K562 (cell line): ENCODE data around the gene FDPS. TPM values are rescaled to one million over a fixed set of nuclear protein-coding genes. Genes with fewer than 3 reads are reported as not detected.

Experiments used
- CCNT2 ChIP-seq: IDR thresholded peaks from 2 replicates; pipeline ENCODE4 v1.6.1; 2011; ENCODE audit warnings: borderline replicate concordance, low read depth, mild to moderate bottlenecking, moderate library complexity, mixed read lengths, low read length; ENCODE audit not compliant: insufficient read length; ENCODE audit errors: extremely low read depth
- CXXC5 ChIP-seq: fragments of 250-450 bp; sonication (Bioruptor Pico); IDR thresholded peaks from 2 replicates; pipeline ENCODE4 v1.8.0; 2022; ENCODE audit warnings: inconsistent platforms, mild to moderate bottlenecking, moderate library complexity
- ELF4 ChIP-seq: fragments of 450-650 bp; formaldehyde crosslinking; IDR thresholded peaks from 2 replicates; pipeline ENCODE4 v1.4.0; 2022; ENCODE audit warnings: missing genetic modification characterization
- FOS ChIP-seq: IDR thresholded peaks from 3 replicates; pipeline ENCODE4 v1.6.1; 2011; ENCODE audit not compliant: insufficient read length; ENCODE audit errors: extremely low read depth
- ILK ChIP-seq: fragments of 450-650 bp; IDR thresholded peaks from 2 replicates; pipeline ENCODE4 v1.6.1; 2016; ENCODE audit warnings: missing genetic modification characterization, low read depth, mild to moderate bottlenecking, missing compliant biosample characterization, moderate library complexity, borderline replicate concordance
- KLF13 ChIP-seq: fragments of 450-650 bp; IDR thresholded peaks from 2 replicates; pipeline ENCODE4 v1.6.1; 2016; ENCODE audit warnings: missing genetic modification characterization, low read depth, mild to moderate bottlenecking, missing compliant biosample characterization, moderate library complexity, borderline replicate concordance
- MBD1 ChIP-seq: fragments of 250-450 bp; sonication (Bioruptor Pico); IDR thresholded peaks from 2 replicates; pipeline ENCODE4 v1.8.0; 2022; ENCODE audit warnings: inconsistent platforms
- MEIS2 ChIP-seq: fragments of 450-650 bp; IDR thresholded peaks from 2 replicates; pipeline ENCODE4 v1.6.1; 2014; ENCODE audit warnings: mild to moderate bottlenecking; ENCODE audit not compliant: partially characterized antibody
- MYC ChIP-seq, 2 experiments: fragments of 250-450 bp in 1 of 2; sonication (Bioruptor Pico) in 1 of 2; IDR thresholded peaks; 2 replicates each; pipeline versions ENCODE4 v1.5.1 to v1.6.1; 2012 to 2021; ENCODE audit warnings: low read depth in 2 of 2, borderline replicate concordance in 1 of 2, improper control_type of control experiment in 1 of 2, low read length in 1 of 2, mild to moderate bottlenecking in 1 of 2, moderate library complexity in 1 of 2
- OTX1 ChIP-seq: fragments of 450-650 bp; formaldehyde crosslinking; IDR thresholded peaks from 2 replicates; pipeline ENCODE4 v1.4.0; 2022; ENCODE audit warnings: mild to moderate bottlenecking
- PCBP1 ChIP-seq: fragments of 200-400 bp; formaldehyde crosslinking; IDR thresholded peaks from 2 replicates; pipeline ENCODE4 v1.6.1; 2018; ENCODE audit warnings: mild to moderate bottlenecking, low read depth, low read length; ENCODE audit not compliant: poor library complexity, severe bottlenecking
- PHF20 ChIP-seq: fragments of 450-650 bp; IDR thresholded peaks from 2 replicates; pipeline ENCODE4 v1.6.1; 2018; ENCODE audit not compliant: partially characterized antibody
- POLR2G ChIP-seq: fragments of 200-400 bp; formaldehyde crosslinking; IDR thresholded peaks from 2 replicates; pipeline ENCODE4 v1.6.1; 2017; ENCODE audit warnings: low read depth, mild to moderate bottlenecking, antibody characterized with exemption, low read length, moderate library complexity
- RB1 ChIP-seq: fragments of 450-650 bp; IDR thresholded peaks from 2 replicates; pipeline ENCODE4 v1.6.1; 2017; ENCODE audit warnings: low read depth, mild to moderate bottlenecking
- RBM22 ChIP-seq: fragments of 200-400 bp; formaldehyde crosslinking; IDR thresholded peaks from 2 replicates; pipeline ENCODE4 v1.6.1; 2018; ENCODE audit warnings: low read length, low read depth; ENCODE audit not compliant: poor library complexity, severe bottlenecking
- SFPQ ChIP-seq: fragments of 200-400 bp; formaldehyde crosslinking; IDR thresholded peaks from 2 replicates; pipeline ENCODE4 v1.6.1; 2017; ENCODE audit warnings: mild to moderate bottlenecking, low read depth, low read length, moderate library complexity
- SUPT5H ChIP-seq: fragments of 450-650 bp; IDR thresholded peaks from 2 replicates; pipeline ENCODE4 v1.6.1; 2016
- VEZF1 ChIP-seq: fragments of 200-800 bp; sonication (Bioruptor generic); IDR thresholded peaks from 2 replicates; pipeline ENCODE4 v1.6.1; 2017; ENCODE audit warnings: missing genetic modification characterization, missing compliant biosample characterization
- ZNF384 ChIP-seq: IDR thresholded peaks from 2 replicates; pipeline ENCODE4 v1.6.1; 2012; ENCODE audit warnings: low read depth, low read length, improper control_type of control experiment
- ZNF436 ChIP-seq: fragments of 250-450, 450-650 bp; sonication (Bioruptor Pico); formaldehyde crosslinking; IDR thresholded peaks from 2 replicates; pipeline ENCODE4 v1.7.0; 2020; ENCODE audit warnings: mild to moderate bottlenecking
- ZNF551 ChIP-seq: fragments of 250-450 bp; sonication (Bioruptor Pico); IDR thresholded peaks from 2 replicates; pipeline ENCODE4 v1.5.0; 2021; ENCODE audit warnings: mild to moderate bottlenecking, moderate library complexity
- polyA plus RNA-seq, 8 experiments: library from polyadenylated mRNA; depleted of rRNA in 4 of 8; stranded (reverse) in 5 of 8; unstranded in 3 of 8; fragments of >200 nt; fragmentation: Nextera tagmentation in 2 of 8; fragmentation: Illumina TruSeq in 1 of 8; extraction: Ambion mirVana in 2 of 8; extraction: Trizol in 1 of 8; gene quantifications; 2 replicates each; pipeline versions ENCODE4 v1.2.1 to v1.2.3, GENCODE V29; 2011 to 2014; ENCODE audit warnings: inconsistent platforms in 1 of 8, missing spikeins in 1 of 8
- total RNA-seq, 7 experiments: library from RNA; depleted of rRNA in 6 of 7; stranded (reverse); fragments of >200 nt in 6 of 7; fragmentation: Illumina TruSeq in 2 of 7; extraction: Trizol in 2 of 7; gene quantifications; 2 replicates each; pipeline versions ENCODE4 v1.2.1 to v1.2.3, GENCODE V29; 2011 to 2021; ENCODE audit warnings: low replicate concordance in 1 of 7

FDPS gene
- total and polyA plus RNA-seq, 9 of the 15 experiments (the other 6 are each of a cell fraction or from before 2014, with no cell fraction given) = 247 to 884 (median 360) TPM

- TF ChIP-seq MYC (IDR thresholded peaks at IDR 0.05; ENCODE audit: low read depth, low read length) = peak; percentile 46; the same call in 1 of the 2 replicates
- no peak for TF ChIP-seq MYC (CRISPR knock-in tag; IDR thresholded peaks at IDR 0.05; ENCODE audit: borderline replicate concordance, low read depth)
- peak; percentile 32 for TF ChIP-seq PCBP1
- no peak for TF ChIP-seq SFPQ
- peak; percentile 70 for TF ChIP-seq CCNT2
- no peak for TF ChIP-seq ZNF384
- peak; percentile 57 for TF ChIP-seq MEIS2
- no peak for TF ChIP-seq FOS
- TF ChIP-seq MBD1 (CRISPR knock-in tag) = peak; percentile 51; the same call in 1 of the 2 replicates
- peak; percentile 74 for TF ChIP-seq SUPT5H
- TF ChIP-seq ILK (tag) = no peak
- TF ChIP-seq ZNF551 (CRISPR knock-in tag) = no peak
- TF ChIP-seq RB1 = 0 out of 2 replicates have a peak, but pooled peaks have one; percentile 7
- peak; percentile 61; the same call in 1 of the 2 replicates for TF ChIP-seq ELF4 (CRISPR knock-in tag)
- TF ChIP-seq CXXC5 (CRISPR knock-in tag) = peak; percentile 62
- peak; percentile 82 for TF ChIP-seq POLR2G
- TF ChIP-seq RBM22 = peak; percentile 18
- TF ChIP-seq VEZF1 (CRISPR knock-in tag) = 0 out of 2 replicates have a peak, but pooled peaks have one; percentile 35
- no peak for TF ChIP-seq PHF20
- TF ChIP-seq KLF13 (tag) = no peak
- TF ChIP-seq OTX1 (CRISPR knock-in tag) = 0 out of 2 replicates have a peak, but pooled peaks have one; percentile 45
- TF ChIP-seq ZNF436 (CRISPR knock-in tag) = 0 out of 2 replicates have a peak, but pooled peaks have one; percentile 48
Measured at GRCh38 chr1:155320661-155321617, 12.3 kb downstream of the FDPS start, which contains the start of gene RUSC1 (continued).
